ENCODE results near the gene USP28. TPM values are rescaled to one million over a fixed set of nuclear protein-coding genes. Genes with fewer than 3 reads are reported as not detected.

Gene USP28
- total RNA-seq, 1 donor from 2014 or later: 11.6 TPM

- no peak overlapping the region for H3K4me3 ChIP-seq (ENCODE audit: low read depth, low read length)
- TF ChIP-seq CTCF (conservative IDR thresholded peaks at IDR 0.05; ENCODE audit: low read depth, low read length): no peak
- no peak for DNase-seq (ENCODE audit: low read depth)
Measured at GRCh38 chr11:113867843-113868503, 7.4 kb downstream of the USP28 start.

GRCh38 chr11:113865873-113866272 is 9.5 kb downstream of the USP28 start:
- no peak for DNase-seq (ENCODE audit: low read depth)
- no peak for TF ChIP-seq CTCF (conservative IDR thresholded peaks at IDR 0.05; ENCODE audit: low read depth, low read length)
- no peak overlapping the region for H3K4me3 ChIP-seq (ENCODE audit: low read depth, low read length)

GRCh38 chr11:113864410-113864809 is 11.0 kb downstream of the USP28 start:
- TF ChIP-seq CTCF (conservative IDR thresholded peaks at IDR 0.05; ENCODE audit: low read depth, low read length): no peak
- H3K4me3 ChIP-seq (ENCODE audit: low read depth, low read length): no peak overlapping the region
- DNase-seq (ENCODE audit: low read depth): no peak

- no peak overlapping the region for H3K4me3 ChIP-seq (ENCODE audit: low read depth, low read length)
- no peak for DNase-seq (ENCODE audit: low read depth)
- no peak for TF ChIP-seq CTCF (conservative IDR thresholded peaks at IDR 0.05; ENCODE audit: low read depth, low read length)
Measured at GRCh38 chr11:113862435-113862834, 12.9 kb downstream of the USP28 start.

GRCh38 chr11:113859665-113860064 is 15.7 kb downstream of the USP28 start:
- H3K4me3 ChIP-seq (ENCODE audit: low read depth, low read length): no peak overlapping the region
- no peak for DNase-seq (ENCODE audit: low read depth)
- no peak for TF ChIP-seq CTCF (conservative IDR thresholded peaks at IDR 0.05; ENCODE audit: low read depth, low read length)

GRCh38 chr11:113856966-113857759 is 18.2 kb downstream of the USP28 start:
- TF ChIP-seq CTCF (conservative IDR thresholded peaks at IDR 0.05; ENCODE audit: low read depth, low read length): no peak

More at GRCh38 chr11:113856966-113857759, 18.2 kb downstream of the USP28 start:
- DNase-seq (ENCODE audit: low read depth): no peak
- no peak overlapping the region for H3K4me3 ChIP-seq (ENCODE audit: low read depth, low read length)

Data from epithelial cell of proximal tubule (primary cell).